GM21526 (cell line): ENCODE measurements around the gene BCAP31.
"Not testable (repeated sequence)": the region's sequence is repeated elsewhere in the genome, so short reads cannot be mapped to it uniquely, and the experiment has no call there.

Source experiments
- ATAC-seq: cut with Tn5 transposase; IDR thresholded peaks from one replicate; pipeline ENCODE4 v1.9.1; 2021; ENCODE audit warnings: moderate library complexity; ENCODE audit not compliant: unreplicated experiment, low FRiP score

BCAP31 gene

DNA sequence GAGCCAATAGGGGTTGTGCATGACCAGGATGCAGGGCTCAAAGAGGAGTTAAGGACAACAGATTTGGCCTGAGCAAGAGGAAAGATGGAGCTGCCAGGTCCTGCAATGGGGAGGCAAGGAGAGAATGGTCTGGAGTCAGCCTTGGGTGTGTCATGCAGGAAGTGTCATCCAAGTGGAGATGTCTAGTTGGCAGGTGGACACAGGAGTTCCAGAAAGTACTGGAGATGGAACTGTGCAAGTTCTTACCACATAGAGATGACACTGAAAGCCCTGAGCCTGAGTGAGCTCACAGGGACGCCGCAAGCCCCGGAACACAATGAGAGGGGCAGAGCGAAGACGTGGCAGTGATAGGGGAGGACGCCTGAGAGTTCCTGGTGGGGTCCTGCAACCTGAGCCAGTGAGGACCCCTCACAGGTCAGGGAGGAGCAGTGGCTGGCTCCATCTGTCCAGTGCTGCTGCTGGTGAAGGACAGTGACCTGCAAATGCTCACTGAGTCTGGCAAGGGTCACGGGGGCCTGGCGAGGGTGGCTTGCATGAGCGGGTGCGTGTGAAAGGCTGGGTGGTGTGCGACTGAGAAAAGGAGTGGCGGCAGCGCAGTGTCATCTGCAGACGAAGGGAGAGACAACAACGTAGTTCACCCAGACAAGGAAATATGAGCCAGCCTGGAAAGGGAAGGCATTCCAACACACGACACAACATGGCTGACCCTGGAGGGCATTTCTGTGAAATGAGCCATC, 27.0 kb downstream of the BCAP31 start:
- not testable (repeated sequence) for ATAC-seq

DNA sequence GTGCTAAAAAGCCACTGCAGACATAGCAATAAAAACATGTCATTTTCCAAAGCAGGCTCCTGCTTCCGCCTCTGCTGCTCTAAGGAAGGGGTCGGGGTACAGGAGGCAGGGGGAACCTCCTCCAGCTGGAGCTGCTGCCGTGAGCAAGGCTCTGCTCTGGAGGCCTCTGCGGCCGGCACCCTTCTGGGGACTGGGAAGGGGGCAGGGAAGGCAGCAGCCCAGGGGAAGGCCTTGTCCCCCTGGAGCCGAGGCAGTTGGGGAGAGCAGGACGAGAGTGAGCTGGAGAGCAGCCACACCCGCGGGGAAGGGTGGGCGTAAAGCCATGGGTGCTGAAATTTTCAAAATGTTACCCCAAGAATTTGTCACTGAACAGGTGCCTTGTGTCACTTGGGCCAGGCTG, 27.6 kb downstream of the BCAP31 start:
- ATAC-seq: not testable (repeated sequence)

DNA sequence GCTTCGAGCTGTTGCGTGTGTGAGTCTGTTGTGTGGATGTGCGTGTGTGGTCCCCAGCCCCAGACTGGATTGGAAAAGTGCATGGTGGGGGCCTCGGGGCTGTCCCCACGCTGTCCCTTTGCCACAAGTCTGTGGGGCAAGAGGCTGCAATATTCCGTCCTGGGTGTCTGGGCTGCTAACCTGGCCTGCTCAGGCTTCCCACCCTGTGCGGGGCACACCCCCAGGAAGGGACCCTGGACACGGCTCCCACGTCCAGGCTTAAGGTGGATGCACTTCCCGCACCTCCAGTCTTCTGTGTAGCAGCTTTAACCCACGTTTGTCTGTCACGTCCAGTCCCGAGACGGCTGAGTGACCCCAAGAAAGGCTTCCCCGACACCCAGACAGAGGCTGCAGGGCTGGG, 28.1 kb downstream of the BCAP31 start:
- no peak for ATAC-seq

DNA sequence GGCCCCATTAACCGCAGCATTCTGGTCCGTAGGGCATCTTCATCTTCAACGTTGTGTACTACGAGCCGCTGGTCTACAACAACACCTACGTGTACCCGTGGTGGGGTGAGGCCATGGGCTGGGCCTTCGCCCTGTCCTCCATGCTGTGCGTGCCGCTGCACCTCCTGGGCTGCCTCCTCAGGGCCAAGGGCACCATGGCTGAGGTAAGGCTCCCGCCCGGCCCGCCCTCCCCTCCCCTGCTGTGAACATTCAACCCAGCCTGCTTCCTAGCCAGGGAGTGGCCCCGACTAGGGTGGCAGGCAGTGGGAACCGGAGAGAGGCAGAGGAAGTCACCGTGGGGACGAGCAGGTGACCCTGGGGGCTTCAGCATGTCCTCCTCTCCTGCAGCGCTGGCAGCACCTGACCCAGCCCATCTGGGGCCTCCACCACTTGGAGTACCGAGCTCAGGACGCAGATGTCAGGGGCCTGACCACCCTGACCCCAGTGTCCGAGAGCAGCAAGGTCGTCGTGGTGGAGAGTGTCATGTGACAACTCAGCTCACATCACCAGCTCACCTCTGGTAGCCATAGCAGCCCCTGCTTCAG, 29.4 kb downstream of the BCAP31 start:
- no peak for ATAC-seq

DNA sequence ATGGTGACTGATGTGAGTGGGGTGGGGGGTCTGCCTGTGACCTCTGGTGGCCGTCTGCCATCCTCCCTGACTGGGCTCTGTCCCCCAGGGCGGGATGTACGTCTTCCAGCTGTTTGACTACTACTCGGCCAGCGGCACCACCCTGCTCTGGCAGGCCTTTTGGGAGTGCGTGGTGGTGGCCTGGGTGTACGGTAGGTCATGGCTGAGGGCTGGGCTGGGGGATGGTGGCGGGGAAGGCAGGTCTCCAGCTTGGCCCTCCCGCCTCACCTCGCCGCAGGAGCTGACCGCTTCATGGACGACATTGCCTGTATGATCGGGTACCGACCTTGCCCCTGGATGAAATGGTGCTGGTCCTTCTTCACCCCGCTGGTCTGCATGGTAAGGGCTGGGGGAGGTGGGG, 29.9 kb downstream of the BCAP31 start:
- not testable (repeated sequence) for ATAC-seq

DNA sequence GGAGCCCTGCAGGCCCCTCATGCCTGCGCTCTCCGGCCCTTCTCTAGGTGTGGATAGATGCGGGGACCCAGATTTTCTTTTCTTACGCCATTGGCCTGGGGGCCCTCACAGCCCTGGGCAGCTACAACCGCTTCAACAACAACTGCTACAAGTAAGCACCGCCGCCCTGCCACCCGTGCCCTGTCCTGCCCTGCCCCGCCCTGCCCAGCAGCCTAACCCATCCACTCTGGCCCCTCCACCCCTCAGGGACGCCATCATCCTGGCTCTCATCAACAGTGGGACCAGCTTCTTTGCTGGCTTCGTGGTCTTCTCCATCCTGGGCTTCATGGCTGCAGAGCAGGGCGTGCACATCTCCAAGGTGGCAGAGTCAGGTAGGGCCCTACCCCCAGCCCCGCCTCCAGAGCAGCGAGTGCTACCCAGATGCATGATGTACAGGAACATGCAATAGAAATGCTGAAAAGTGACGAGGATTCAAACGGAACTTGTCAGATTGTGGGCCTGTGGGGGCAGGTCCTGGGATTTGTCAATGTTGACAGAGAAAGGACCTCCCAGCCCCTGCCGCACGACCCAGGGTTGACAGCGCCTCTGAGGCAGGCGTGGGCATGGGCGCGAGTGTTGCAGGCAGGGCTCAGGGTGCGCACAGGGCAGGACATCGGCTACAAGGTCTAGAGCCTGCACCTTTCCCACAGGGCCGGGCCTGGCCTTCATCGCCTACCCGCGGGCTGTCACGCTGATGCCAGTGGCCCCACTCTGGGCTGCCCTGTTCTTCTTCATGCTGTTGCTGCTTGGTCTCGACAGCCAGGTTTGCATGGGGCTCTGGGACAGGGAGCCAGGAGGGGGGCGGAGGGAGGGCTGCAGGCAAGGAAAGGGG, 30.7 kb downstream of the BCAP31 start:
- ATAC-seq: no peak

DNA sequence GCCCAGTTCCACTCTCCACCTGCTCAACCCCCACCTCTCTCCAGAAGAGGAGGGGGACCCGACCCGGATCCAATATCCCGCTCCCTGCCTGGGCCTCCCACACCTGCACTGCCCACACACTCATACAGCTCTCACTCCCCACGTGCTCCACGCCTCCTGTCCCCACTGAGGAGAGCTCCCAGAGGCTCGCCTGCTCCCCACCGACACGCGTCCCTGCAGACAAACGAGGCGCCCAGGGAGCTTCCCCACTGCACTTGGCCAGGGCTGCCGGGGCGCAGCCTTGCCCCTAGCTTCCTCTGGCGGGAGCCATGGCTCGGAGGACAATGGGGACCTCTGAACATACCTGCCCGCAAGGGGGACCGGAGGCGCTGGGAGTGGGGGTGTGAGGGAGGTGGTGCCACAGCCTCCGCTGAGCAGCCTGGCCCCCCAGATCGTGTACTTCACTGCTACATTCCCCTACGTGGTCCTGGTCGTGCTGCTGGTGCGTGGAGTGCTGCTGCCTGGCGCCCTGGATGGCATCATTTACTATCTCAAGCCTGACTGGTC, 31.5 kb downstream of the BCAP31 start:
- no peak for ATAC-seq

DNA sequence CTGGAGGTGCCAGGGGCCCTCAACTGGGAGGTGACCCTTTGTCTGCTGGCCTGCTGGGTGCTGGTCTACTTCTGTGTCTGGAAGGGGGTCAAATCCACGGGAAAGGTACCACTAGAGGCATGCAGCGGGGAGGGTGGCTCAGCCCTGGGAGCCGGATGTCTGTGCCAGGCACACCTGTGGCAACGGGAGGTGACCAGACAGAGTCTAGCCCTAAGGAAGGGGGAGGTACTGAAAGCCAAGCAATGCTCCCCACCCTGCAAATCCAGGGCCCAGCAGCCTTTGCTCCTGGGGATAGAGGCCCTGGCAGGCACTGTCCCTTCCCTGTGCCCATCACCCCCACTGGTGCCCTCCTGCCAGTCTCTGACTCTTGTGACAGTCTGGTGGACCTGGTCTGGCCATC, 32.2 kb downstream of the BCAP31 start:
- ATAC-seq: no peak

DNA sequence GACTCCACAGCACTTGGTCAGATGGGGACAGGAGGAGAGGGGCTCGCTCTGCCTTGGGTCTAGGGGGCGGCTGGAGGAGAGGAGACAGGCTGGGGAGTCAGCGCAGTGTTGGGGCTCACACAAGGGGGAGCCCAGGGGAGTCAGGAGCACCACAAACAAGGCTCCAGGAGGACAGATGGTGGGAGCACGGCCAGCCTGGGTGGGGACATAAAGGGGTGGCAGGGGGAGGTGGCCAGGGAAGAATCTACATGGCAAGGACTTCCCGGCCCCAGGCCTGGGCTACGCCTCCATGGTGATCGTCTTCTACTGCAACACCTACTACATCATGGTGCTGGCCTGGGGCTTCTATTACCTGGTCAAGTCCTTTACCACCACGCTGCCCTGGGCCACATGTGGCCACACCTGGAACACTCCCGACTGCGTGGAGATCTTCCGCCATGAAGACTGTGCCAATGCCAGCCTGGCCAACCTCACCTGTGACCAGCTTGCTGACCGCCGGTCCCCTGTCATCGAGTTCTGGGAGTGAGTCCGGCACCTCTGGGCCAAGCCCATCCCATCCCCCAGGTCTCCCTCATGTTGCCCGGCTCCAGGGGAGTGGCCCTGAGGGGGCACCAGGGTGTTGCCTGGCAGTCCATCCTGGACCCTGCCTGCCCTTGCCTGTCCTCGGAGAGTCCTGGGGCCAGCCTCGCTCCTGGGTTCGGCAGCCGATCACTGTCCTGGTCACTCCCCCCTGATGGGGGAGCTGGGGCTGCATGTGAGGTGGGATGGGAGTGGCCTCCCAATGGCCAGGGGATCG, 33.0 kb downstream of the BCAP31 start:
- not testable (repeated sequence) for ATAC-seq

DNA sequence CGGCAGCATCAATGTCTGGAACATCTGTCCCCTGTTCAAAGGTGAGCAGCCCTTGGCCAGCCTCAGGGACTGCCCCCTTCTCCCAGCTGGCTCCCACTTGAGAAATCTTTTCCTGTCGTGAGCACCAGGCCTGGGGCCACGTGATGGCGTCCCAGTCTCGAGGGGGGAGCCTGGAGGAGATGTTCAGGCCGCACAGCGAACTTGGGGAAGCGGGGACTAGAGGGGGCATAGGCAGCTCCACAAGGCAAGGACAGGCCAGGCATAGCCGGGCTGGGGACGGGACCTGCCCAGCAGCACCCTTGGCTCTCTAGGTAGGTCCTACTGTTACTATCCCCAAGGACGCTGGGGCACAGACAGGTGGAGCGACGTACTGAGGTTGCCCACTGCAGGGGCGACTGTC, 33.7 kb downstream of the BCAP31 start:
- ATAC-seq: no peak

DNA sequence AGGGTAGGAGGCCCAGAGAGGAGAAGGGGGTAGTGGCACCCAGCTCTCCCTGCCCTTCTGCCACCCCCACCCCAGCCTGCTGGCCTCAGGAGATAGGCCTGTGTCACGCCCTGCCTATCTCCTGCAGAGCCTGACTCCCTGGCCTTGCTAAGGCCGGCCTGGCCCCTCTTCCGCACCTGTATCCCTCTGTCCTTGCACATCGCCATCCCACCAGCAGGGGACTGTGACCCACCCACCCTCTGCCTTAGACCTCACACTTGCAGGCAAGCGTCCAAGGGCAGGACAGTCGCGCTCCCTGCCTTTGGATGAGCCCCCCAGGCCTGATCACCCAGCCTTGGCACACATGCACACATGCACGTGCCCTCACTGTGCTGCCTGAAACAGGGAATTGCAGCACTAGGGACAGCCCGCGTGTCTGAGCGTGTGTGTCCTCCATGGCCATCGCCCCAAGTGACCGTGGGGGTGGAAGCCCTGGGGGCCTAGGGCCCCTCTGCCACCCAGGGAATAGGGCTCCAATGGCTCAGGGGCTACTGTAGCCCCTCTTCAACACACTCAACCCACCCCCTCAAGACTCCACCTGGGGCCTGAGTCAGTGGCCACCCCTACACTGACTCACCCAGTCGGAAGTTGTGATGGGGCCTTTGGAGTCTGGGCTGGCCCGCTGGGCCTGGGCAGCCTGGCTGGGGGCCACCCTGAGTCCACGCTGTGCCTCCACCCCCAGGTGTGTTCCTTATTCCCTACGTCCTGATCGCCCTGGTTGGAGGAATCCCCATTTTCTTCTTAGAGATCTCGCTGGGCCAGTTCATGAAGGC, 34.3 kb downstream of the BCAP31 start:
- no peak for ATAC-seq

DNA sequence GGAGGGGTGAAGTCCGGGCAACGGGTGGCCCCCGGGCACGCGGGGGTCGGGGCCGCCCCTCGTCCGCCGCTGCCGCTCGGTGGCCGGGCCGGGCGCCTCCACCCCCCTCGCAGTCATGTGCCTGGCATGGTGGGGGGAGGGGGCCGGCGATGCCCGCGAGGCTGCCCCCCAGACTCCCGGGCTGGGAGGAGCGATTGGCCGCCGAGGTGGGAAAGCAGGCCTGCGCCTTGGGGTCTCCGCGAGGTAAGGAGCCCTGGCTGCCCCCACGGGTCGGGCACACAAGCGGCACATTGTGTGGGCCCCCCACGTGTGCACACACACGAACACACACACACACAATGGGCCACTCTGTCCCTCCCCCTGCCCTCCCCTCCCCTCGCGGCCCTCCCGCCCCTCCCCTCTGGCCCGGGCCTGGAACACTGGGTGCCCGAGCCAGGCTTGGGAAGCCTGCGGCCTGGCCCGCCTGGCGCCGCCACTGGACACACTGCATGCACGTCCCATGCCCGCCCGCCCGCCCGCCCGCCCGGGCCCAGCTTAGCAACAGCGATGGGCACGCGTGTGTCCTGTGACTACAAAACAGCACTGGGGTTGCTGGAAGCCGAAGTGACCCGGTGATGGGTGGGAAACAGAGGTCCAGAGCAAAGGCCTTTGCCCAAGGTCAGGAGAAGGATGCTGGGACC, 35.1 kb downstream of the BCAP31 start:
- ATAC-seq: no peak

DNA sequence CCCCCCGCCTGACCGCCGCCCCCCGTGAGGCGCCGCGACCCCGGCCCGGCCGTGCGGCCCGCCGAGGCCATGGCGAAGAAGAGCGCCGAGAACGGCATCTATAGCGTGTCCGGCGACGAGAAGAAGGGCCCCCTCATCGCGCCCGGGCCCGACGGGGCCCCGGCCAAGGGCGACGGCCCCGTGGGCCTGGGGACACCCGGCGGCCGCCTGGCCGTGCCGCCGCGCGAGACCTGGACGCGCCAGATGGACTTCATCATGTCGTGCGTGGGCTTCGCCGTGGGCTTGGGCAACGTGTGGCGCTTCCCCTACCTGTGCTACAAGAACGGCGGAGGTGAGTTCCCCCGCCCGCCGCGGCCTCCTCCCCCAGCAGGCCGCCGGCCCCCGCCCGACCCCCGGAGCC, 35.7 kb downstream of the BCAP31 start:
- ATAC-seq: no peak

DNA sequence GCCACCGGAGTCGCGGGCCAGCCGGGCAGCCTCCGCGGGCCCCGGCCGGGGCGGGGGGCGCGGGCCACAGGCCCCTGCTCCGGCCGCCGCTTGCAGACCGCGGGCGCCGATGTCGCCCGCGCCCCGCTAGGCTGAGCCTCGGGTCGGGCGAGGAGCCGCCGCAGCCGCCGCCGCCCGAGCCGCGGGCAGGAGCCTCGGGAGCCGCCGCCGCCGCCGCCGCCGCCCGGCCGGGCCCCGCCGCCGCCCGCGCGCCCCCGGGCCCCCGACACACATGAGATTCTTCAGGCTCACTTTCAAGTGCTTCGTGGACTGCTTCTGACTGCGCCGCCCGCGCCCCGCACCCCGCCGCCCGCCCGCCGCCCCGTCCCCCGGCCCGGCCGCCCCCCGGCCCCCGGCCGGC, 36.1 kb downstream of the BCAP31 start:
- no peak for ATAC-seq

DNA sequence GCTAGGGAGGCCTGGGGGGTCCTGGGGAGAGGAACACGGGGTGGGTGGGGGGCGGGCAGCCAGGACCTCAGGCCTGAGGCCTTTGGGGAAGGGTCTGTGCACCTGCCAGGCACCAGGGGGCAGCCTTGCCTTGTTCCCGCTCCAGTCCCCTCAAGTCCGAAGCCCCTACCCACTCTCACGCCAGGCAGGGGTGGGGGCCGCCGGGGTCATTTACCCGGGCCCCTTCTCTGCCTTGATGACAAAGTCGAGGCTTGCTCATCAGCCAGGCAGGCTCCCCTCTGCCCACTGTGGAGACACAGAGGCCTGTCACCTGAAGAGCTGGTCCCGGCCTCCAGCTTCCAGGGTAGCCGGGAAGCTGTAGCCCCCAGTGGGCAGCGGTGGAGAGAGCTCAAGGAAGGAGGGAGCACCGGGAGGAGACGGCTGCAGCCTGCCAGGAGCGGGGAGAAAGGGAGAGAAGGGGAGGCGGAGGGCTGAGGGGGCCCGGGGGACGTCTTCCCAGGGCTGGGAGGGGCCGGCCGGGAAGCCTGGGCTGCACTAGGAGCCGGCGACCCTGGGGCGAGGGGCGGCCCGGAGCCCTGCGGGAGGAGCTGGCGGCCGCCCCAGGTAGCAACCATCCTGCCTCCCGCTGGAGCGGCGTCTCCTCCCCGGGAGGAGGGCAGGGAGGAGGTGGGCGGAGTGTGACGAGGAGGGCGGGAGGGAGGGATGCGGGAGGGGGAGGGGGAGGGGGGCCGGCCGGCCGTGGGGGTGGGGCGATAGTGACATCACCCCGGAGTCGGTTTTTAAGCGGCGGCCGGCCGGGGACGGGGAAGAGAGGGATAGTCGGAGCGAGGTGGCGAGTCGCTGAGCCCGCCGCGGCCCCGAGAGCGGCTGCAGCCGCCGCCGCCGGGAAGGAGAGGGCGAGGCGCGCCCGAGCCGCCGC, 36.8 kb downstream of the BCAP31 start, which contains the start of gene SLC6A8:
Gene SLC6A8 (plus strand): TSS at position 806 of the 919 bp plus-strand sequence. CDS start 649 bp downstream, outside the sequence.
- ATAC-seq: no peak

DNA sequence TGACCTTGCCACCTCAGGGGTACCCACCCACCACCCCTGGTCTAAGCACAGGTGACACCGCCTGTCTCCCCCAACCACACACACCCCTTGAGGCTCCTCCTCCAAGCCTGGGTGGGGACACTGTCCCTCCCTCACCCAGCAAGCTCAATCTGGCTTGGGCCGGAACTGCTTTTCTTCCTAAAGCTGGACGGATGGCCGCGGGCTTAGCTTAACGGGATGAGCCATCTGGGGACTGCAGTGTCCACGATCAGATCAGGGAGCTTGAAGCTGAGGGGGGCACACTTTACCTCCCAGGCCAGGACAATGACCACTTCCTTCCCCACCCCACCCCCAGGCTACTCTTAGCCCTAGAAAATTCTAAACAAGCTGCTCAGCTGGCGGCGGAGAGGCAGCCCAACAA, 37.5 kb downstream of the BCAP31 start:
- no peak for ATAC-seq

DNA sequence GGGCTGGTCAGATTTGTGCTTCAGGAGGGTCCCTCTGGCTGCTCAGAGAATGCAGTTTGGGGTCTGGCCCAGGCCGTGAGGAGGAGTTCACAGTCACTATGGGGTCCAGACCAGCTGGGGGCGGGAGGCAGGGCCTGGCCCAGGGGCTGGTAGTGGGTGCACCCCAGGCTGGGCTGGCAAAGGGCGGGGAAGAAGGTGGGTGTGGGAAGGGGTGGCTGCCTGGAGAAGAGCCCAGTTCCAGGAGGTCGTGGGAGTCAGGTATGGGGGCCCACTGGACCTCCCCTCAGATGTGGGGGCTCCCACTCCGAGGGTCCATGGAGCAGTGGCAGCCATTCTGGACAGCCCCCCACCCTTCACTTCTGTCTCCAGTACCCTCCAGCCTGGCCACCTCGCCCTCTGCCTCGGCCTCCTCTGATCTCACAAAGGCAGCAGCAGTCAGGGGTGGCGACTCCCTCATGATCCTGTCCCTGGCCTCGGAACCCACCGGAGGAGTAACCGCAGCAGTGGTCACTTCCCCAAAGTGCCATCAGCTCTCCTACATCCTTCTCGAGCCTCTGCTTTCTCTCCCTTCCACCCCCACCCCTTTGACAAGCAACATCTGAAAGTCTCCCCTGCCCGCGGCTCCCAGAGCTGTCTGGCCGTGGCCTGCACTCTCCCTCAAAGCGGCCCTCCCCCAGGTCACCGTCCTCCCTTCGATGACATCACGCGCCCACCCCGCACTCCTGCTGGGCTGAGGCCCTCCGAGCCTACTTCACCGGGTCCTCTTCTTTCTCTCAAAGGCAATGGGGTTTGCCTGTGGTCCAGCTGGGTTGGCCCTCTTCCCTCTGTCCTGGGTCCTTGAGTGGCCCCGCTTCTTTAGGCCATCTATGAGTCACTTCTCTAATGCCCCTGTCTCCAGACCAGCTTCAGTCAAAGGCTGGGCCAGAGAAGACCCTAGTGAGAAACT, 38.2 kb downstream of the BCAP31 start:
- ATAC-seq: no peak
